NCI-H146 treated with DMSO at 0.1 percent for 48 hours (cell line): ENCODE results near the gene SOX2.
"Not testable (repeated sequence)": the region's sequence is repeated elsewhere in the genome, so short reads cannot be mapped to it uniquely, and the experiment has no call there.

ENCODE experiments used
- DNase-seq: peaks from one replicate; lab custom pipeline; 2025; ENCODE audit not compliant: unreplicated experiment; lab: John Stamatoyannopoulos, UW

Gene SOX2

DNA sequence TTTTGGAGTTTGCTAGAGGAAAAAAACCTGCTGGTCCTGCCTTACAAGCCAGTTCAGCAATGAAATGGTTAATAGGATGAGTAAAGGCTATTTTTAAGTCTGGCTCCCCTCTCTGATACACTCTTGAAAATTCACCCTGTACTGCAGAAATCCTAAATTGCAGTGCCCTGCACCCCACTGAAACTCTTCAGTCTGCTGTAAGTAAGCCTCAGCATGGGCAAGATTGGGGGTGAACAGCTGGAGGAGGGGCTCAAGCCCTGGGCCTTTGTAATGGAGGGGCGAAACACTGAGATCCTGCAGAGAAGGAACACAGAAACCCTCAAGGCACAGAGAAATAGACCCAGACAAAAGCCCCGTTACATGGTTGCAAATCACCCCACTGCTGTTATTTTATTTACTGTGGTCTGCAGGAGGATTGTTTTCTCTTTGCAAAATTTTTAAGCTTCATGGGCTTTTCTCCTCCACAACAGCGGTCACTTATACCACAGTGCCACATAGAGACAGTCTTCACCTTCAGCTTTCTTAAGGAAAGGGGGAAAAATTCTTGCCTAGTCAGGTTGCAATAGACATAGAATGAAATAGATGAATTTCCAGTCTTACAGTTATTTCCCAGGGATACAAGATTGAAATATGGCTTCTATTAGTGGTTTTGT is 45.0 kb downstream of the SOX2 start:
- DNase-seq: peak; percentile 87

DNA sequence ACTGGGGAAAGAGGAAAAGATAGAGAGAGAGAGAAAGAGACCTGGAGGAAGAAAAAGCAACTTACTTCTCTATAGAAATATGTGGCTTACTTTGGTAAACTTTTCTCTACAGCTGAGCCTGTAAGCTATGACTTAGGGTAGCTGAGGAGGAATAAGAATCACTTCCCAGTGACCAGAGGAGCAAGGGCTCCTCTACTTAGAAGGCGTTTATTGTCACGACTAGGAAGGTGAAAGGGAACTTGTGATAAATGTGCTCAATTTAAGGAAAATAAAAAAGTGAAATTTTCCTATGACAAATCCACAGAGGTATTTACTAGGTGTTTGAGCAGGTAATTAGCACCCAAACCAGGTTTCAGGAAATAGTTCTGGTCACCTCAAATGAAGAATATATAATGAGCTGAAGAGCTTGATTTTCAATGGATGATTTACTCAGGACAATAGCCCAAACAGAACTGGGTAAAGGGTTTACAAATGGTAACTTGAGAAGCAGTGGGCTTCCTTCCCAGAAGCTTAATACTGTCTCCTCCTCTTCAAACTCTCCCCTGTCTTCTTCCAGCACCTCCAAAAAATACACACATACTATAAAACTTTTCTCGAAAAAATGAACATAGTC is 46.1 kb downstream of the SOX2 start:
- peak; percentile 97 for DNase-seq

DNA sequence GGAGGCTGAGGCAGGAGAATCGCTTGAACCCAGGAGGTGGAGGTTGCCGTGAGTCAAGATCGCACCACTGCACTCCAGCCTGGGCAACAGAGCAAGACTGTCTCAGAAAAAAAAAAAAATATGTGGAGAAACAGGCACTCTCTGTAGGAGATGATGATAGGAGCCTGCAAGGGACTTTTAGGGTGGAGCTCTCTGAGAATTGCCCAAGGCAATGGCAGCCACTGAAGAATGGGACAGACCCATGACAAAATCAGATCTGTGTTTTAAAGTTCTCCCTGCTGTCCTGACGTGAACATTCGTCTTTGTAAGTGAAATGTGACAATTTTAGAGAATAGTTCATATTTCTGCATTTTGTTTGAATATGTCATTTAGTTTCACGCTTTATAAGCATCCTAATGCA is 50.2 kb downstream of the SOX2 start:
- DNase-seq: no peak

DNA sequence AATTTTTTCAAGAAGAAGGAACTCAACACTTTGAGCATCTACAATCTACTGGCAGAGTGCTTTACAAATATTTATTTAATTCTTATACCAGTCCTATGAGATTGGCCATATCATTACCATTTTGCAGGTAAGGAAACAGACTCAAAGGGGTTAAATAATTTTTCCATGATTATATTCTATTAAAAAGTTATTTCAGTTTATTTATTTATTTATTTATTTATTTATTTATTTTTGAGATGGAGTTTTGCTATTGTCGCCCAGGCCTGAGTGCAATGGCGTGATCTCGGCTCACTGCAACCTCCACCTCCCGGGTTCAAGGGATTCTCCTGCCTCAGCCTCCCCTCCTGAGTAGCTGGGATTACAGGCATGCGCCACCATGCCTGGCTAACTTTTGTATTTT is 52.3 kb downstream of the SOX2 start:
- not testable (repeated sequence) for DNase-seq
